ENCODE data around the gene PHC2.

Gene PHC2

DNA sequence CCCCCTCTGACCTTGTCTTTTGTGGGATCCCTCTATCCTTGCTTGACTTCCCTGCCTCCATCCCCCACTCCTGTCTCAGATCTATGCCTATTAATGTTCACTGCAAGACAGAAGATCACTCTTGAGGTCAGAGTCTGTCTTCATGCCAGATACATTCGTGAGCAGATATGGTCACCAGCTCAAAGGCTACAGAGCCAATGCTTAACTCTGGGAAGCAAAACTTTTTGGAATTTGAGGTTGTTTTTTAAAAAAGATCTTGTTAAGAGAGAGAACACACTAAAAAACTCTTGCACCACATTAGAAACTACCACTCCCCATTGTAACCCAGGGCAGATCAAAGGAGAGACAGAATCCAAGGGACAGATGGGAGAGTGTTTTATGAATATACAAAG, 92.9 kb downstream of the PHC2 start:
- no peak overlapping the region for H3K4me3 ChIP-seq (ENCODE audit: low read depth, low read length)
- TF ChIP-seq, protein P1, sequence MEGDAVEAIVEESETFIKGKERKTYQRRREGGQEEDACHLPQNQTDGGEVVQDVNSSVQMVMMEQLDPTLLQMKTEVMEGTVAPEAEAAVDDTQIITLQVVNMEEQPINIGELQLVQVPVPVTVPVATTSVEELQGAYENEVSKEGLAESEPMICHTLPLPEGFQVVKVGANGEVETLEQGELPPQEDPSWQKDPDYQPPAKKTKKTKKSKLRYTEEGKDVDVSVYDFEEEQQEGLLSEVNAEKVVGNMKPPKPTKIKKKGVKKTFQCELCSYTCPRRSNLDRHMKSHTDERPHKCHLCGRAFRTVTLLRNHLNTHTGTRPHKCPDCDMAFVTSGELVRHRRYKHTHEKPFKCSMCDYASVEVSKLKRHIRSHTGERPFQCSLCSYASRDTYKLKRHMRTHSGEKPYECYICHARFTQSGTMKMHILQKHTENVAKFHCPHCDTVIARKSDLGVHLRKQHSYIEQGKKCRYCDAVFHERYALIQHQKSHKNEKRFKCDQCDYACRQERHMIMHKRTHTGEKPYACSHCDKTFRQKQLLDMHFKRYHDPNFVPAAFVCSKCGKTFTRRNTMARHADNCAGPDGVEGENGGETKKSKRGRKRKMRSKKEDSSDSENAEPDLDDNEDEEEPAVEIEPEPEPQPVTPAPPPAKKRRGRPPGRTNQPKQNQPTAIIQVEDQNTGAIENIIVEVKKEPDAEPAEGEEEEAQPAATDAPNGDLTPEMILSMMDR (IDR thresholded peaks at IDR 0.05; ENCODE audit: low read depth, low read length, missing control alignments), result no peak
- DNase-seq (ENCODE audit: low read depth), result no peak

DNA sequence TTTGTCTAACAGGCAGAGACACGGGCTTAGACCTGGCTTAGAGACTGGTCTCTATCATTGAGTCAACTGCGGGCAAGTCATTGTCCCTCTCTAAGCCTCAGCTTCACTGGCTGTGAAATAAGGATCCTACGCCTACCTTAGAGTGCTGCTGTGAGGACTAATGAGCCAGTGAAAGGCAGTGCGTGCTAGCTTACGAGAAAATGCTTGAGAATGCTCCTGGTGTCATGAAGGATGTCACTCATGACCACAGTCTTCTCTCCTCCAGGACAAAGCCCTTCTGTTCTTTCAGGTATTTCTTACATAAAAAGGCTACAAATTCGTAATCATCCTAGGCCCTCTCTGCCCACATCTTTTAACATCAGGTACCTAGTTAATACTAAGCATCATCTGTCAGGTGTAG, 93.5 kb downstream of the PHC2 start:
- no peak overlapping the region for H3K4me3 ChIP-seq (ENCODE audit: low read depth, low read length)
- DNase-seq (ENCODE audit: low read depth), result no peak
- TF ChIP-seq, protein P1 (IDR thresholded peaks at IDR 0.05; ENCODE audit: low read depth, low read length, missing control alignments), result no peak

GRCh38 chr1:33336580-33336979, 94.3 kb downstream of the PHC2 start:
- no peak for DNase-seq (ENCODE audit: low read depth)
- TF ChIP-seq, protein P1 (IDR thresholded peaks at IDR 0.05; ENCODE audit: low read depth, low read length, missing control alignments), result no peak

DNA sequence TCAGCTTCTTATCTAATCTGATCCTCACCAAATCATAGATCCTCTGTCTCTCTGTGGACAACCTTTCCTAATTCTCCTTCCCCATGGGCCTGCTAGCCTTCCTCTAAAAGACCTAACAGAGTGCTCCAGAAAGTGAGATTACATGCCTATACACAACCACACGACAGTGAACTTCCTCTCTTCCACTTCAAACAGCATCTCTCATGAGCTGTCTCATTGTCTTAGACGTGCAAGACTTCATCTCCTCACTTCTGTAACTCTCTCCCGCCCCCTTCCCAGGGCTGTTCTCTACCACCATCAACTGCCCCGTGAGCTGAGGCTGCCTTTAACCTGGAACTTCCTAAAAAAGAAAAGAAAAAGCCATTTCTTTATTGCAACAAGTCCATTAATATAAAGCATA, 95.9 kb downstream of the PHC2 start:
- TF ChIP-seq, protein P1 (IDR thresholded peaks at IDR 0.05; ENCODE audit: low read depth, low read length, missing control alignments), result no peak
- H3K4me3 ChIP-seq (ENCODE audit: low read depth, low read length), result no peak overlapping the region

More at GRCh38 chr1:33336580-33336979, 94.3 kb downstream of the PHC2 start:
- H3K4me3 ChIP-seq (ENCODE audit: low read depth, low read length), result no peak overlapping the region

GRCh38 chr1:33334081-33334552, 96.8 kb downstream of the PHC2 start:
- no peak for DNase-seq (ENCODE audit: low read depth)
- TF ChIP-seq, protein P1 (IDR thresholded peaks at IDR 0.05; ENCODE audit: low read depth, low read length, missing control alignments), result no peak
- no peak overlapping the region for H3K4me3 ChIP-seq (ENCODE audit: low read depth, low read length)

More for the DNA sequence above, 95.9 kb downstream of the PHC2 start:
- DNase-seq (ENCODE audit: low read depth), result no peak

DNA sequence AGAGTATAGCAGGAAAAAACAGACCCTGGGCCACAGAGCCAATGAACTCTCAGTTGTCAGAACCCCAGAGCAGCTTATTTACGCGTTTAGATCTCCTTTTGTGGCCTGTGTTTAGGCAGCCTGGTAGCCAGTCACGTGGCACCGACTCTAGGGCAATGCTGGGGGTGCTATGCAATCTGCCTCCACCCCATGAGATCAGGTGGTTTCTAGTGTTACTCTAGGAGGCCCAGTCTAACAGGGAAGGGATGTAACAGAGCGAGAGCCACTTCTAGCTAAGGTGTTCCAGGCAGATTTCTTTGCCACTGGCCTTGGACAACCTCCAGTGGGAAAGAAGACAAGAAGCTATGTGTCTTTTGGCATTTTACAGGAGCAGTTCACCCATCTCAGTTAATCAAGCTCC, 98.0 kb downstream of the PHC2 start:
- H3K4me3 ChIP-seq (ENCODE audit: low read depth, low read length), result no peak overlapping the region
- TF ChIP-seq, protein P1 (IDR thresholded peaks at IDR 0.05; ENCODE audit: low read depth, low read length, missing control alignments), result no peak
- no peak for DNase-seq (ENCODE audit: low read depth)

DNA sequence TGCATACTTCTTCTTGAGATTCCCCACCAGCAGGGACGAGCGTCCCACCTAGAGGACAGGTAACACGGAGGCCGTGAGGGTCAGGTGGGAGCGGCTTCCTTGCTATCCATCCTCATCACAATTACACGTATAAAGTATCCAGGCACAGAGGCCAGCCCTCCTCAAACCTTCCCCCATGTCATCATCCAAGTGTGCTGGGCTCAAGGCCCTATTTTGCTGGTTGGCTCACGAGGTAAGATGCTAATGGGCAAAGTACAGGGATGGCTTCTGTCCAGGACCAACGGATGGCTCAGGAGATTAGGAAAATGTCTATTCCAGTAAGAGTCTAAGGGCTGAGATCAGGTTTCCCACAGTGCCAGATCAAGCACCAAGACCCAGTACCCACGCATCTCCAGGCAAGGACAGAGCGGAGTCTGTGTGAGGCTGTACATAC, 98.5 kb downstream of the PHC2 start:
- no peak for DNase-seq (ENCODE audit: low read depth)
- no peak overlapping the region for H3K4me3 ChIP-seq (ENCODE audit: low read depth, low read length)
- TF ChIP-seq, protein P1 (IDR thresholded peaks at IDR 0.05; ENCODE audit: low read depth, low read length, missing control alignments), result no peak
